Testis (tissue), 3 donors: ENCODE data around the gene FBXO44. TPM values are rescaled to one million over a fixed set of nuclear protein-coding genes. Genes with fewer than 3 reads are reported as not detected.
A peak's percentile ranks its signal among the peaks of the same experiment; 100 is the strongest.

Experiments used
- DNase-seq: peaks from one replicate; pipeline ENCODE4 v3.0.0-alpha.2; 2019
- H3K27ac ChIP-seq, 2 donors: fragments of 200-600 bp; sonication (generic); one replicate each; pipeline ENCODE4 v1.5.1; 2019
- H3K27me3 ChIP-seq: fragments of 200-600 bp; sonication (generic); one replicate; pipeline ENCODE4 v1.5.1; 2019
- H3K36me3 ChIP-seq: fragments of 200-600 bp; sonication (generic); one replicate; pipeline ENCODE4 v1.5.1; 2017; ENCODE audit warnings: low read depth; ENCODE audit errors: missing control alignments
- H3K4me1 ChIP-seq: fragments of 200-600 bp; sonication (generic); one replicate; pipeline ENCODE4 v1.5.1; 2019
- H3K4me3 ChIP-seq, 2 donors: fragments of 200-600 bp; sonication (generic); one replicate each; pipeline ENCODE4 v1.5.1; 2017 to 2019
- H3K9me3 ChIP-seq: fragments of 200-600 bp; sonication (generic); one replicate; pipeline ENCODE4 v1.5.1; 2017
- CTCF ChIP-seq, 3 experiments: fragments of 450-650 bp in 2 of 3; fragments of 200-600 bp in 1 of 3; sonication (generic) in 1 of 3; IDR thresholded peaks; one replicate each; pipeline ENCODE4 v1.5.1; 2016 to 2019; ENCODE audit warnings: antibody characterized with exemption in 3 of 3, mild to moderate bottlenecking in 2 of 3, moderate library complexity in 1 of 3
- POLR2A ChIP-seq: fragments of 450-650 bp; IDR thresholded peaks from one replicate; pipeline ENCODE4 v1.6.1; 2017; ENCODE audit warnings: antibody characterized with exemption, mild to moderate bottlenecking, moderate library complexity
- WGBS, 2 donors: methylation state at CpG; one replicate each; pipeline ENCODE4 v1.1.5; 2018; 5-methylcytosine and 5-hydroxymethylcytosine counted together
- intact Hi-C: fragments of 100-400 bp; cut with DNase I; formaldehyde crosslinking; loops from one replicate; pipeline ENCODE4 v1.15.1; 2023; ENCODE audit warnings: low total_unique reads
- polyA plus RNA-seq: library from polyadenylated mRNA; stranded (reverse); fragments of 350-450 nt; fragmentation: Illumina TruSeq; extraction: RNeasy Lipid Tissue Mini Kit (QIAGEN cat#74804); gene quantifications from one replicate; pipeline ENCODE4 v1.2.3, GENCODE V29; 2014; ENCODE audit warnings: low read depth, low replicate concordance; ENCODE audit not compliant: insufficient read depth
- total RNA-seq, 2 donors: library from RNA; depleted of rRNA; stranded (reverse); fragments of >200 nt; gene quantifications; one replicate each; pipeline ENCODE4 v1.2.3, GENCODE V29; 2016

The FBXO44 gene
- total and polyA plus RNA-seq, 3 donors from 2014 or later: 28.0 to 36.4 (median 31.3) TPM

DNA sequence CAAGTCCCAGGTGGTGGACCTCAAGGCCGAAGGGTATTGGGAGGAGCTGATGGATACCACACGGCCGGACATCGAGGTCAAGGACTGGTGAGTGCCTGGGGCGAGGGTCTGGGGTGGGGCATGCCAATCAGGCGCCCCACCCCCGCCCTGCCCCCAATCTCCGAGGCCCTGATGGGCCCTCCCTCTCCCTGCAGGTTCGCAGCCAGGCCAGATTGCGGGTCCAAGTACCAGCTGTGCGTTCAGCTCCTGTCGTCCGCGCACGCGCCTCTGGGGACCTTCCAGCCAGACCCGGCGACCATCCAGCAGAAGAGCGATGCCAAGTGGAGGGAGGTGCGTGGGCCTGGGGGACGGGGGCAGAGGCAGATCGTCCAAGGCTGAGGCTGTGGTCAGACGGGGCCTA lies 3.9 kb downstream of the FBXO44 start:
- Histone ChIP-seq H3K4me1 (peaks cover 8% of the 10 kb centered on the region), H3K36me3 (no peaks in the 10 kb centered on the region), H3K9me3 (no peaks in the 10 kb centered on the region), H3K27ac (no peak overlapping the region), H3K27me3 (no peaks in the 10 kb centered on the region), H3K4me3 (no peak overlapping the region)
- TF ChIP-seq CTCF (IDR thresholded peaks at IDR 0.05): no peak
- WGBS, 2 donors: 74 to 88% methylated on average over 10 to 23 of the region's 23 CpGs
- intact Hi-C loops: no loop called here
- no peak for DNase-seq

GRCh38 chr1:11659748-11660147 lies 5.1 kb downstream of the FBXO44 start:
- no peak overlapping the region for H3K27ac ChIP-seq
- DNase-seq: no peak
- WGBS, 2 donors: 92 to 93% methylated on average over 4 of the region's 4 CpGs
- TF ChIP-seq POLR2A (no peak), CTCF (IDR thresholded peaks at IDR 0.05) (no peak)
- intact Hi-C loops: loop anchor here (5.0 kb wide), 1 partner anchor 58 kb away; no protein-coding TSS in a partner anchor
- H3K9me3 ChIP-seq: no peaks in the 10 kb centered on the region
- peaks cover 8% of the 10 kb centered on the region for H3K4me1 ChIP-seq
- H3K36me3 ChIP-seq: no peaks in the 10 kb centered on the region
- H3K27me3 ChIP-seq: no peaks in the 10 kb centered on the region
- H3K4me3 ChIP-seq: no peak overlapping the region

GRCh38 chr1:11661103-11661502 lies 6.4 kb downstream of the FBXO44 start:
- Histone ChIP-seq H3K27ac (no peak overlapping the region), H3K27me3 (no peaks in the 10 kb centered on the region), H3K4me1 (no peaks in the 10 kb centered on the region), H3K4me3 (no peak overlapping the region), H3K36me3 (no peaks in the 10 kb centered on the region), H3K9me3 (no peaks in the 10 kb centered on the region)
- TF ChIP-seq POLR2A: no peak
- no peak for TF ChIP-seq CTCF (IDR thresholded peaks at IDR 0.05)
- intact Hi-C loops: loop anchor here (5.0 kb wide), 1 partner anchor 56 kb away; no protein-coding TSS in a partner anchor
- 85 to 91% methylated on average over 14 to 17 of the region's 17 CpGs for whole genome bisulfite sequencing, 2 donors
- DNase-seq: no peak

DNA sequence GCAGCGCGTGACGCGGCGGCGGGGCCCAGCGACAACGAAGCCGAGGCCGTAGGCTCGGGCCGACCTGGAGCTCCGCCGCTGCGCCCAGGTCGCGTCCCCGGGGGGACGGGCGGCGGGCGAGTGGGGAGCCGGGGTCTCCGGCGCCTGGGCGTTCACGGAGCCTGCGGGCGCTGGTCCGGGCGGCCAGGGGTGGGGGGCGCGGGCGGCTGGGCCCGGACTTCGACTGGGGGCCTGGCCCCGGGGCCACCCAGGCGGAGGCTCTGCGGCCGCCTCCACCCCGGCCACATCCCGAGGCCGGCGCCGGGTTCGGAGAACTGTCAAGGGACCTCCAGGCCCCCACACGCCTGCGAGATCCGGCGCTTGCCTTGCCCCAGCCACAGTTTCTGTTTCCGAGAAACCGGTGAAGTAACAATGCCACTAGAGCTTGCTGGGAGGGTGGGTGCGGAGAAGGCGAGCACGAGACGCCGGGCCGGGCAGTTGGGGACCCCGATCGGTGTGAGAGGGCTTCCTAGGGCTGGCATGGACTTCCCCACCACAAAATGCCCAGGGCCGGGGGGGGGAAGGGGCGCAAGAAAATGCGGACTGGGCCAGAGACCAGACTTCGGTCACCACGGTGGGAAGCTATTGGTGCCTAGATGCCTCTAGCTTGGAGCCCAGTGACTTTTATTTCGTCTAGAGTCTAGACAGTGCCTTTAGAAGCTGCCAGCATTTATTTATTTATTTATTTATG lies 9.8 kb downstream of the FBXO44 start:
- Histone ChIP-seq H3K27me3 (no peaks in the 10 kb centered on the region), H3K4me3 (peak overlapping the region; percentile 61 to 70), H3K27ac (peak overlapping the region; percentile 42 to 85), H3K36me3 (no peaks in the 10 kb centered on the region), H3K4me1 (no peaks in the 10 kb centered on the region), H3K9me3 (no peaks in the 10 kb centered on the region)
- WGBS, 2 donors: 1% methylated on average over 13 to 41 of the region's 66 CpGs
- intact Hi-C loops: loop anchor here (5.0 kb wide), 1 partner anchor 53 kb away; no protein-coding TSS in a partner anchor
- peak; percentile 26 for DNase-seq
- TF ChIP-seq POLR2A (no peak), CTCF (IDR thresholded peaks at IDR 0.05) (no peak)

GRCh38 chr1:11668516-11668915 lies 13.8 kb downstream of the FBXO44 start:
- no peak overlapping the region for H3K27ac ChIP-seq
- 87 to 100% methylated on average over 1 to 14 of the region's 14 CpGs for WGBS, 2 donors
- no peaks in the 10 kb centered on the region for H3K9me3 ChIP-seq
- no peak overlapping the region for H3K4me3 ChIP-seq
- no peak for DNase-seq
- intact Hi-C loops: no loop called here
- TF ChIP-seq POLR2A (no peak), CTCF (IDR thresholded peaks at IDR 0.05) (no peak)
- no peaks in the 10 kb centered on the region for H3K36me3 ChIP-seq
- H3K4me1 ChIP-seq: no peaks in the 10 kb centered on the region
- no peaks in the 10 kb centered on the region for H3K27me3 ChIP-seq
